Neuron (in vitro differentiated cells): ENCODE data around the gene PPID.
"Not testable (repeated sequence)": the region's sequence is repeated elsewhere in the genome, so short reads cannot be mapped to it uniquely, and the experiment has no call there.

ENCODE experiments used
- H2AFZ ChIP-seq: one replicate; pipeline ENCODE4 v1.6.1; 2013; ENCODE audit warnings: low read depth, mild to moderate bottlenecking, inconsistent platforms, low read length, moderate library complexity
- H3K27me3 ChIP-seq: one replicate; pipeline ENCODE4 v1.6.1; 2013; ENCODE audit warnings: low read length; ENCODE audit not compliant: insufficient read depth
- H3K36me3 ChIP-seq: one replicate; pipeline ENCODE4 v1.6.1; 2013; ENCODE audit warnings: low read length; ENCODE audit not compliant: insufficient read depth
- H3K4me1 ChIP-seq: one replicate; pipeline ENCODE4 v1.6.1; 2013; ENCODE audit warnings: low read length; ENCODE audit not compliant: insufficient read depth
- H3K4me3 ChIP-seq: 2 replicates; pipeline ENCODE4 v1.5.1; 2013; ENCODE audit warnings: mild to moderate bottlenecking, low read length, moderate library complexity
- H3K9me3 ChIP-seq: one replicate; pipeline ENCODE4 v1.6.1; 2013; ENCODE audit warnings: low read length

The PPID gene

GRCh38 chr4:158722917-158723793, at the start of gene PPID:
PPID (minus strand) TSS chr4:158723396; CDS start chr4:158723288, 108 bp downstream.
- peak within 1 kb of the TSS; percentile 93 for H2AFZ ChIP-seq
- H3K9me3 ChIP-seq = no peaks in the 10 kb centered on the region
- peaks cover 3% of the 10 kb centered on the region for H3K4me1 ChIP-seq
- H3K27me3 ChIP-seq = no peaks in the 10 kb centered on the region
- peak within 1 kb of the TSS; percentile 96 for H3K4me3 ChIP-seq
- H3K36me3 ChIP-seq = peaks cover 31% of the 10 kb centered on the region

- Histone ChIP-seq H3K36me3 (no peaks in the 10 kb centered on the region), H3K4me1 (peaks cover 45% of the 10 kb centered on the region), H2AFZ (no peak overlapping the region), H3K4me3 (no peak overlapping the region), H3K27me3 (no peaks in the 10 kb centered on the region), H3K9me3 (no peaks in the 10 kb centered on the region)
Measured at GRCh38 chr4:158771776-158772175, 48.6 kb upstream of the PPID start.

- no peaks in the 10 kb centered on the region for H3K27me3 ChIP-seq
- H3K4me3 ChIP-seq = peak overlapping the region; percentile 59
- peaks cover 40% of the 10 kb centered on the region for H3K4me1 ChIP-seq
- no peaks in the 10 kb centered on the region for H3K36me3 ChIP-seq
- no peaks in the 10 kb centered on the region for H3K9me3 ChIP-seq
- H2AFZ ChIP-seq = no peak overlapping the region
Measured at GRCh38 chr4:158770671-158771070, 47.5 kb upstream of the PPID start.

GRCh38 chr4:158769175-158769921, 46.2 kb upstream of the PPID start:
- Histone ChIP-seq H2AFZ (no peak overlapping the region), H3K9me3 (no peaks in the 10 kb centered on the region), H3K4me3 (peak overlapping the region; percentile 59), H3K4me1 (peaks cover 28% of the 10 kb centered on the region), H3K27me3 (no peaks in the 10 kb centered on the region), H3K36me3 (no peaks in the 10 kb centered on the region)

GRCh38 chr4:158768555-158769174, 45.5 kb upstream of the PPID start, which contains the start of gene FNIP2:
FNIP2 (plus strand) TSS chr4:158769026; CDS start chr4:158769213, 187 bp downstream.
- Histone ChIP-seq H3K36me3 (no peaks in the 10 kb centered on the region), H3K9me3 (no peaks in the 10 kb centered on the region), H3K4me3 (peak within 1 kb of the TSS; percentile 59), H3K4me1 (peaks cover 28% of the 10 kb centered on the region), H2AFZ (peak within 1 kb of the TSS; percentile 86), H3K27me3 (no peaks in the 10 kb centered on the region)

- Histone ChIP-seq H2AFZ (peak overlapping the region; percentile 86), H3K4me1 (peaks cover 28% of the 10 kb centered on the region), H3K27me3 (no peaks in the 10 kb centered on the region), H3K9me3 (no peaks in the 10 kb centered on the region), H3K36me3 (no peaks in the 10 kb centered on the region), H3K4me3 (peak overlapping the region; percentile 59)
Measured at GRCh38 chr4:158767451-158767850, 44.3 kb upstream of the PPID start.

GRCh38 chr4:158766434-158767044, 43.3 kb upstream of the PPID start:
- Histone ChIP-seq H3K4me1 (peaks cover 23% of the 10 kb centered on the region), H2AFZ (no peak overlapping the region), H3K4me3 (no peak overlapping the region), H3K36me3 (no peaks in the 10 kb centered on the region), H3K9me3 (no peaks in the 10 kb centered on the region), H3K27me3 (no peaks in the 10 kb centered on the region)

GRCh38 chr4:158763462-158763861, 40.3 kb upstream of the PPID start:
- H3K4me1 ChIP-seq = peaks cover 10% of the 10 kb centered on the region
- no peaks in the 10 kb centered on the region for H3K36me3 ChIP-seq
- H2AFZ ChIP-seq = no peak overlapping the region
- H3K9me3 ChIP-seq = no peaks in the 10 kb centered on the region
- no peak overlapping the region for H3K4me3 ChIP-seq
- H3K27me3 ChIP-seq = no peaks in the 10 kb centered on the region

GRCh38 chr4:158762553-158762952, 39.4 kb upstream of the PPID start:
- H3K27me3 ChIP-seq = no peaks in the 10 kb centered on the region
- peaks cover 4% of the 10 kb centered on the region for H3K4me1 ChIP-seq
- H2AFZ ChIP-seq = no peak overlapping the region
- H3K4me3 ChIP-seq = no peak overlapping the region
- H3K9me3 ChIP-seq = no peaks in the 10 kb centered on the region
- no peaks in the 10 kb centered on the region for H3K36me3 ChIP-seq

GRCh38 chr4:158760866-158761265, 37.7 kb upstream of the PPID start:
- no peak overlapping the region for H3K4me3 ChIP-seq
- no peak overlapping the region for H2AFZ ChIP-seq
- H3K4me1 ChIP-seq = no peaks in the 10 kb centered on the region
- no peaks in the 10 kb centered on the region for H3K9me3 ChIP-seq
- H3K36me3 ChIP-seq = no peaks in the 10 kb centered on the region
- no peaks in the 10 kb centered on the region for H3K27me3 ChIP-seq

- H3K4me3 ChIP-seq, H3K4me1 ChIP-seq, H3K27me3 ChIP-seq, H3K36me3 ChIP-seq, H2AFZ ChIP-seq, H3K9me3 ChIP-seq: not testable (repeated sequence)
Measured at GRCh38 chr4:158759539-158759938, 36.3 kb upstream of the PPID start.

GRCh38 chr4:158758703-158759102, 35.5 kb upstream of the PPID start:
- Histone ChIP-seq H3K4me1 (no peaks in the 10 kb centered on the region), H3K9me3 (no peaks in the 10 kb centered on the region), H3K27me3 (no peaks in the 10 kb centered on the region), H3K4me3 (no peak overlapping the region), H2AFZ (no peak overlapping the region), H3K36me3 (no peaks in the 10 kb centered on the region)
